GM12892 (cell line): ENCODE results near the gene ADD2.
"Not testable (repeated sequence)": the region's sequence is repeated elsewhere in the genome, so short reads cannot be mapped to it uniquely, and the experiment has no call there.

ENCODE experiments used
- DNase-seq: peaks from one replicate; pipeline ENCODE4 v3.0.0; 2011; ENCODE audit not compliant: insufficient read length
- FAIRE-seq: peaks from 2 replicates; lab custom pipeline; 2011; peaks lifted over from hg19 to GRCh38; lab: Jason Lieb, UNC
- POLR2A ChIP-seq: IDR thresholded peaks from 2 replicates; pipeline ENCODE4 v1.6.1; 2011; ENCODE audit warnings: low read depth, low read length, control low read depth
- POLR2AphosphoS5 ChIP-seq: IDR thresholded peaks from 2 replicates; pipeline ENCODE4 v1.6.1; 2011; ENCODE audit warnings: low read depth, low read length, control low read depth
- TAF1 ChIP-seq: IDR thresholded peaks from 2 replicates; pipeline ENCODE4 v1.6.1; 2011; ENCODE audit warnings: low read depth, mild to moderate bottlenecking, control low read depth, low read length, borderline replicate concordance

ADD2 gene

GRCh38 chr2:70639841-70640436 is 128.1 kb downstream of the ADD2 start:
- FAIRE-seq (no peak), DNase-seq (no peak)
- no peak for TF ChIP-seq POLR2AphosphoS5
- no peak for TF ChIP-seq POLR2A
- no peak for TF ChIP-seq TAF1

- FAIRE-seq (no peak), DNase-seq (no peak)
- TF ChIP-seq POLR2A (no peak), TAF1 (no peak), POLR2AphosphoS5 (no peak)
Observed at GRCh38 chr2:70638561-70638960, 129.4 kb downstream of the ADD2 start.

GRCh38 chr2:70633508-70633907 is 134.5 kb downstream of the ADD2 start:
- FAIRE-seq (no peak), DNase-seq (no peak)
- TF ChIP-seq POLR2AphosphoS5: no peak
- no peak for TF ChIP-seq POLR2A
- TF ChIP-seq TAF1: no peak

- FAIRE-seq (no peak), DNase-seq (no peak)
- TF ChIP-seq TAF1 (no peak), POLR2AphosphoS5 (no peak), POLR2A (no peak)
Observed at GRCh38 chr2:70632966-70633365, 135.0 kb downstream of the ADD2 start.

GRCh38 chr2:70632388-70632787 is 135.6 kb downstream of the ADD2 start:
- DNase-seq (no peak), FAIRE-seq (no peak)
- no peak for TF ChIP-seq POLR2AphosphoS5
- TF ChIP-seq POLR2A: no peak
- no peak for TF ChIP-seq TAF1

- no peak for TF ChIP-seq POLR2AphosphoS5
- no peak for TF ChIP-seq TAF1
- TF ChIP-seq POLR2A: no peak
- no peak for FAIRE-seq
Observed at GRCh38 chr2:70630761-70631160, 137.2 kb downstream of the ADD2 start.

GRCh38 chr2:70627211-70627898 is 140.6 kb downstream of the ADD2 start:
- FAIRE-seq: no peak
- no peak for TF ChIP-seq TAF1
- TF ChIP-seq POLR2AphosphoS5: no peak
- TF ChIP-seq POLR2A: no peak
- no peak for DNase-seq

More at GRCh38 chr2:70630761-70631160, 137.2 kb downstream of the ADD2 start:
- no peak for DNase-seq

GRCh38 chr2:70626254-70626990 is 141.6 kb downstream of the ADD2 start:
- DNase-seq (no peak), FAIRE-seq (no peak)
- no peak for TF ChIP-seq POLR2A
- no peak for TF ChIP-seq TAF1
- no peak for TF ChIP-seq POLR2AphosphoS5

- not testable (repeated sequence) for FAIRE-seq, DNase-seq
Observed at GRCh38 chr2:70621536-70621935, 146.5 kb downstream of the ADD2 start.

- DNase-seq (no peak), FAIRE-seq (no peak)
- TF ChIP-seq POLR2A: no peak
- TF ChIP-seq TAF1: no peak
- TF ChIP-seq POLR2AphosphoS5: no peak
Observed at GRCh38 chr2:70620020-70620419, 148.0 kb downstream of the ADD2 start.

- FAIRE-seq: no peak
- TF ChIP-seq TAF1: no peak
- no peak for TF ChIP-seq POLR2AphosphoS5
- TF ChIP-seq POLR2A: no peak
- no peak for DNase-seq
Observed at GRCh38 chr2:70619167-70619566, 148.8 kb downstream of the ADD2 start.

GRCh38 chr2:70616168-70616694 is 151.8 kb downstream of the ADD2 start:
- no peak for TF ChIP-seq POLR2A
- TF ChIP-seq POLR2AphosphoS5: no peak
- no peak for TF ChIP-seq TAF1

More at GRCh38 chr2:70616168-70616694, 151.8 kb downstream of the ADD2 start:
- DNase-seq: no peak
- FAIRE-seq: no peak
